ENCODE measurements around the gene ANKRD16.

DNA sequence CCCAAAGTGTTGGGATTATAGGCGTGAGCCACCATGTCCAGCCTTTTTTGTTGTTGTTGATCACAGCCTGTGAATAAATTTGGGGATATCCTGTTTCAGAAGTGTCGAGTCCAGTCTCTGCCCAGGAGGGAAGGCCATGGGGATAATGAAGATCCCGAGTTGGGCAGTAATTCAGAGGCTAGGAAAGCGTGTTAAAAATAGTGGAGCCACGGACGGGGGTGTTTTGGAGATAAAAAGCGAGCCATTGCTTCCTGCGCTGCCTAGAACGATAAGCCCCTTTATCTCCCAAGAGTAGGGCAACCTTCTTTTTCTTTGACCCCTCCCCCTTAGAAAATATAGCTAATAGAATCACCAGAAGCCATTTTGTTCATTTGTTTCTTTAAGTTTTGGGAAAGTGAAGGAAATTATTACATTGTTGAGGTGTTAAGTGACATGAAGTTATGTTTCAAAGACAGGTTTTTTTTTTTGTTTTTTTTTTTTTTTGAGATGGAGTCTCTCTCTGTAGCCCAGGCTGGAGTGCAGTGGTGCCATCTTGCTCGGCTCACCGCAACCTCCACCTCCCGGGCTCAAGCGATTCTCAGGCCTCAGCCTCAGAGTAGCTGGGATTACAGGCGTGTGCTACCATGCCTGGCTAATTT lies 44.3 kb upstream of the ANKRD16 start:
- TF ChIP-seq, protein P1, sequence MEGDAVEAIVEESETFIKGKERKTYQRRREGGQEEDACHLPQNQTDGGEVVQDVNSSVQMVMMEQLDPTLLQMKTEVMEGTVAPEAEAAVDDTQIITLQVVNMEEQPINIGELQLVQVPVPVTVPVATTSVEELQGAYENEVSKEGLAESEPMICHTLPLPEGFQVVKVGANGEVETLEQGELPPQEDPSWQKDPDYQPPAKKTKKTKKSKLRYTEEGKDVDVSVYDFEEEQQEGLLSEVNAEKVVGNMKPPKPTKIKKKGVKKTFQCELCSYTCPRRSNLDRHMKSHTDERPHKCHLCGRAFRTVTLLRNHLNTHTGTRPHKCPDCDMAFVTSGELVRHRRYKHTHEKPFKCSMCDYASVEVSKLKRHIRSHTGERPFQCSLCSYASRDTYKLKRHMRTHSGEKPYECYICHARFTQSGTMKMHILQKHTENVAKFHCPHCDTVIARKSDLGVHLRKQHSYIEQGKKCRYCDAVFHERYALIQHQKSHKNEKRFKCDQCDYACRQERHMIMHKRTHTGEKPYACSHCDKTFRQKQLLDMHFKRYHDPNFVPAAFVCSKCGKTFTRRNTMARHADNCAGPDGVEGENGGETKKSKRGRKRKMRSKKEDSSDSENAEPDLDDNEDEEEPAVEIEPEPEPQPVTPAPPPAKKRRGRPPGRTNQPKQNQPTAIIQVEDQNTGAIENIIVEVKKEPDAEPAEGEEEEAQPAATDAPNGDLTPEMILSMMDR (IDR thresholded peaks at IDR 0.05), result no peak
- no peak for TF ChIP-seq POLR2AphosphoS5 (IDR thresholded peaks at IDR 0.05)
- no peak for TF ChIP-seq POLR2A (IDR thresholded peaks at IDR 0.05)
- no peak for TF ChIP-seq EP300 (IDR thresholded peaks at IDR 0.05)

Data from stomach (tissue), 4 donors.